CD4-positive, alpha-beta T cell (primary cell): ENCODE results near the gene CHADL. TPM values are rescaled to one million over a fixed set of nuclear protein-coding genes. Genes with fewer than 3 reads are reported as not detected.
A peak's percentile ranks its signal among the peaks of the same experiment; 100 is the strongest.

Source experiments
- ATAC-seq: fragments of 200-7000 bp; cut with Tn5 transposase; one replicate; pipeline ENCODE4 v1.10.0; 2022; ENCODE audit warnings: mild to moderate bottlenecking; ENCODE audit not compliant: poor library complexity
- CTCF ChIA-PET: fragments of 350-600 bp; sonication (Branson Sonifier 250); formaldehyde crosslinking; loops from one replicate; lab custom pipeline; 2021; ENCODE audit warnings: antibody characterized with exemption, inconsistent platforms; lab: Charles Lee
- POLR2A ChIA-PET: fragments of 350-600 bp; sonication (Branson Sonifier 250); formaldehyde crosslinking; loops from one replicate; lab custom pipeline; 2021; ENCODE audit warnings: antibody characterized with exemption, inconsistent platforms; lab: Charles Lee
- DNase-seq, 14 experiments: peaks; one replicate each; pipeline ENCODE4 v3.0.0-alpha.2; 2013 to 2020; ENCODE audit warnings: mixed read lengths in 2 of 14
- H3K27ac ChIP-seq, 2 donors: one replicate each; pipeline versions ENCODE4 v1.5.1 to v1.7.0; 2013; ENCODE audit warnings: low read length in 2 of 2, low read depth in 1 of 2, mild to moderate bottlenecking in 1 of 2
- H3K27me3 ChIP-seq, 2 experiments: 1 replicate in 1 of 2; 2 replicates in 1 of 2; pipeline versions ENCODE4 v1.6.1 to v1.7.0; 2013; ENCODE audit warnings: low read length in 2 of 2, control low read depth in 1 of 2, mild to moderate bottlenecking in 1 of 2, moderate library complexity in 1 of 2; ENCODE audit not compliant: insufficient read depth in 2 of 2, control insufficient read depth in 1 of 2
- H3K36me3 ChIP-seq: one replicate; pipeline ENCODE4 v1.6.1; 2013; ENCODE audit warnings: low read length, control low read depth; ENCODE audit not compliant: insufficient read depth
- H3K4me1 ChIP-seq: one replicate; pipeline ENCODE4 v1.6.1; 2013; ENCODE audit warnings: low read length, control low read depth; ENCODE audit not compliant: insufficient read depth
- H3K4me3 ChIP-seq: one replicate; pipeline ENCODE4 v1.5.1; 2013; ENCODE audit warnings: mild to moderate bottlenecking, low read length, moderate library complexity
- H3K9me3 ChIP-seq, 2 experiments: 1 replicate in 1 of 2; 2 replicates in 1 of 2; pipeline versions ENCODE4 v1.6.1 to v1.7.0; 2013; ENCODE audit warnings: low read length in 2 of 2, mild to moderate bottlenecking in 2 of 2, control low read depth in 1 of 2, moderate library complexity in 1 of 2; ENCODE audit not compliant: control insufficient read depth in 1 of 2, insufficient read depth in 1 of 2
- H3K27ac Mint-ChIP-seq: one replicate; pipeline ENCODE4 v1.8.0; 2020; ENCODE audit warnings: mixed read lengths
- H3K27me3 Mint-ChIP-seq: one replicate; pipeline ENCODE4 v1.8.0; 2021; ENCODE audit warnings: mixed read lengths
- H3K36me3 Mint-ChIP-seq: one replicate; pipeline ENCODE4 v1.8.0; 2021; ENCODE audit warnings: low read depth, mixed read lengths
- H3K4me1 Mint-ChIP-seq: one replicate; pipeline ENCODE4 v1.8.0; 2021; ENCODE audit warnings: low read depth, mixed read lengths
- H3K4me3 Mint-ChIP-seq: one replicate; pipeline ENCODE4 v1.8.0; 2020; ENCODE audit warnings: mild to moderate bottlenecking, mixed read lengths
- H3K9me3 Mint-ChIP-seq: one replicate; pipeline ENCODE4 v1.8.0; 2020; ENCODE audit warnings: mixed read lengths
- intact Hi-C, 2 experiments: fragments of 100-400 bp; cut with DNase I in 1 of 2; cut with micrococcal nuclease in 1 of 2; formaldehyde crosslinking; loops; one replicate each; pipeline versions ENCODE4 v1.15.1 to v1.9.0; 2023 to 2025; cut with DNase I, micrococcal nuclease
- total RNA-seq, 174 experiments: library from RNA in 2 of 174; stranded (reverse) in 2 of 174; gene quantifications; one replicate each; pipeline ENCODE4 v1.2.3 and lab custom pipeline; 2021 to 2026
- TF ChIP-seq, protein P1 (sequence below): fragments of 200-600 bp; IDR thresholded peaks from one replicate; pipeline ENCODE4 v1.8.0; 2022; ENCODE audit warnings: antibody characterized with exemption, mild to moderate bottlenecking

Gene CHADL
- total RNA-seq, 2 experiments from 2014 or later = 1.7 to 1.8 TPM

DNA sequence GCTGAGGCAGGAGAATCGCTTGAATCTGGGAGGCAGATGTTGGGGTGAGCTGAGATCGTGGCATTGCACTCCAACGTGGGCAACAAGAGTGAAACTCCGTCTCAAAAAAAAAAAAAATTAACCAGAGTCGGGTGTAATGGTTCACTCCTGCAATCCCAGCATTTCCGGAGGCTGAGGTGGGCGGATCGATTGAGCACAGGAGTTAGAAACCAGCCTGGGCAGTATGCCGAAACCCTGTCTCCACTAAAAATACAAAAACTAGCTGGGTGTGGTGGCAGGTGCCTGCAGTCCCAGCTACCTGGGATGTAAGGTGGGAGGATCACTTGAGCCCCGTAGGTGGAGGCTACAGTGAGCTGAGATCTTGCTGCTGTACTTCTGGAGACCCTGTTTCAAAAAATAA is 43.7 kb upstream of the CHADL start:
- no peak for ATAC-seq
- peaks cover 28% of the 10 kb centered on the region for H3K4me1 ChIP-seq
- intact Hi-C loops = loop anchor here in 1 of 2 experiments (10.0 kb wide), 2 partner anchors 160 to 260 kb away; partner anchors contain the start of genes POLR3H and TOB2
- Mint-ChIP-seq H3K4me1 (peaks cover 53% of the 10 kb centered on the region), H3K27me3 (no peaks in the 10 kb centered on the region), H3K9me3 (no peaks in the 10 kb centered on the region), H3K36me3 (peaks cover 57% of the 10 kb centered on the region), H3K27ac (peak overlapping the region; percentile 100), H3K4me3 (peak overlapping the region; percentile 96)
- H3K27ac ChIP-seq = peak overlapping the region; percentile 95 to 100
- H3K36me3 ChIP-seq = peaks cover 38% of the 10 kb centered on the region
- DNase-seq = no peak
- POLR2A ChIA-PET = interaction anchor here (0.9 to 4.2 kb wide), 2 partner anchors 18 to 184 kb away, joined by 3 to 170 read pairs; partner anchors contain the start of genes ACO2, PHF5A and ZC3H7B
- H3K27me3 ChIP-seq = no peaks in the 10 kb centered on the region
- no peaks in the 10 kb centered on the region for H3K9me3 ChIP-seq
- TF ChIP-seq, protein P1, sequence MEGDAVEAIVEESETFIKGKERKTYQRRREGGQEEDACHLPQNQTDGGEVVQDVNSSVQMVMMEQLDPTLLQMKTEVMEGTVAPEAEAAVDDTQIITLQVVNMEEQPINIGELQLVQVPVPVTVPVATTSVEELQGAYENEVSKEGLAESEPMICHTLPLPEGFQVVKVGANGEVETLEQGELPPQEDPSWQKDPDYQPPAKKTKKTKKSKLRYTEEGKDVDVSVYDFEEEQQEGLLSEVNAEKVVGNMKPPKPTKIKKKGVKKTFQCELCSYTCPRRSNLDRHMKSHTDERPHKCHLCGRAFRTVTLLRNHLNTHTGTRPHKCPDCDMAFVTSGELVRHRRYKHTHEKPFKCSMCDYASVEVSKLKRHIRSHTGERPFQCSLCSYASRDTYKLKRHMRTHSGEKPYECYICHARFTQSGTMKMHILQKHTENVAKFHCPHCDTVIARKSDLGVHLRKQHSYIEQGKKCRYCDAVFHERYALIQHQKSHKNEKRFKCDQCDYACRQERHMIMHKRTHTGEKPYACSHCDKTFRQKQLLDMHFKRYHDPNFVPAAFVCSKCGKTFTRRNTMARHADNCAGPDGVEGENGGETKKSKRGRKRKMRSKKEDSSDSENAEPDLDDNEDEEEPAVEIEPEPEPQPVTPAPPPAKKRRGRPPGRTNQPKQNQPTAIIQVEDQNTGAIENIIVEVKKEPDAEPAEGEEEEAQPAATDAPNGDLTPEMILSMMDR = no peak
- no peak overlapping the region for H3K4me3 ChIP-seq
- CTCF ChIA-PET = interaction anchor here (2.6 to 2.8 kb wide), 2 partner anchors 17 to 47 kb away, joined by 8 to 34 read pairs; partner anchors contain the start of gene ZC3H7B

GRCh38 chr22:41280854-41281253 is 40.1 kb upstream of the CHADL start:
- Histone ChIP-seq H3K4me1 (peaks cover 23% of the 10 kb centered on the region), H3K9me3 (no peaks in the 10 kb centered on the region), H3K4me3 (no peak overlapping the region), H3K27me3 (no peaks in the 10 kb centered on the region), H3K36me3 (peaks cover 68% of the 10 kb centered on the region), H3K27ac (no peak overlapping the region)
- TF ChIP-seq, protein P1 = no peak
- Mint-ChIP-seq H3K4me3 (no peak overlapping the region), H3K36me3 (peaks cover 80% of the 10 kb centered on the region), H3K27ac (peak overlapping the region; percentile 30), H3K4me1 (peaks cover 36% of the 10 kb centered on the region), H3K9me3 (no peaks in the 10 kb centered on the region), H3K27me3 (no peaks in the 10 kb centered on the region)
- ATAC-seq = no peak
- CTCF ChIA-PET = interaction anchor here (1.3 kb wide), 1 partner anchor 21 kb away, joined by 7 read pairs; the partner anchor contains the start of gene ZC3H7B
- intact Hi-C loops = loop anchor here in 1 of 2 experiments (10.0 kb wide), 2 partner anchors 164 to 264 kb away; partner anchors contain the start of genes POLR3H and TOB2
- no peak for DNase-seq
- POLR2A ChIA-PET = interaction anchor here (0.6 kb wide), 1 partner anchor 90 kb away, joined by 3 read pairs; no protein-coding TSS in a partner anchor

- TF ChIP-seq, protein P1 = no peak
- H3K36me3 ChIP-seq = peaks cover 74% of the 10 kb centered on the region
- peaks cover 16% of the 10 kb centered on the region for H3K4me1 ChIP-seq
- no peak overlapping the region for H3K27ac ChIP-seq
- no peaks in the 10 kb centered on the region for H3K27me3 ChIP-seq
- Mint-ChIP-seq H3K4me3 (no peak overlapping the region), H3K36me3 (peaks cover 76% of the 10 kb centered on the region), H3K27me3 (no peaks in the 10 kb centered on the region), H3K4me1 (peaks cover 32% of the 10 kb centered on the region), H3K9me3 (no peaks in the 10 kb centered on the region), H3K27ac (no peak overlapping the region)
- H3K4me3 ChIP-seq = no peak overlapping the region
- POLR2A ChIA-PET = interaction anchor here (1.0 kb wide), 1 partner anchor 188 kb away, joined by 3 read pairs; the partner anchor contains the start of genes ACO2 and PHF5A
- H3K9me3 ChIP-seq = no peaks in the 10 kb centered on the region
- ATAC-seq (no peak), DNase-seq (no peak)
- CTCF ChIA-PET = interaction anchor here (0.6 to 1.3 kb wide), 2 partner anchors 21 to 294 kb away, joined by 3 to 7 read pairs; partner anchors contain the start of gene ZC3H7B
- intact Hi-C loops = loop anchor here in 1 of 2 experiments (10.0 kb wide), 2 partner anchors 165 to 265 kb away; partner anchors contain the start of genes POLR3H and TOB2
Observed at GRCh38 chr22:41280065-41280464, 39.3 kb upstream of the CHADL start.
